Subcutaneous abdominal adipose tissue (tissue), 5 donors: ENCODE measurements around the gene RFTN1.

Experiments used
- H3K27ac ChIP-seq: one replicate; pipeline ENCODE4 v1.7.0; 2013; ENCODE audit warnings: low read depth, mild to moderate bottlenecking, inconsistent platforms, low read length, moderate library complexity
- H3K27me3 ChIP-seq, 5 donors: one replicate each; pipeline ENCODE4 v1.7.0; 2013; ENCODE audit warnings: low read length in 5 of 5, inconsistent platforms in 1 of 5; ENCODE audit not compliant: control insufficient read depth in 5 of 5, insufficient read depth in 4 of 5
- H3K36me3 ChIP-seq, 5 donors: one replicate each; pipeline ENCODE4 v1.7.0; 2013; ENCODE audit warnings: low read length in 5 of 5; ENCODE audit not compliant: control insufficient read depth in 5 of 5, insufficient read depth in 5 of 5
- H3K4me1 ChIP-seq, 5 donors: one replicate each; pipeline ENCODE4 v1.7.0; 2013; ENCODE audit warnings: low read length in 5 of 5, mild to moderate bottlenecking in 3 of 5, moderate library complexity in 1 of 5; ENCODE audit not compliant: control insufficient read depth in 5 of 5, insufficient read depth in 5 of 5
- H3K4me3 ChIP-seq, 5 donors: one replicate each; pipeline ENCODE4 v1.7.0; 2013; ENCODE audit warnings: low read length in 5 of 5, low read depth in 1 of 5
- H3K9ac ChIP-seq, 5 donors: one replicate each; pipeline ENCODE4 v1.7.0; 2013; ENCODE audit warnings: low read length in 5 of 5, mild to moderate bottlenecking in 4 of 5, moderate library complexity in 3 of 5
- H3K9me3 ChIP-seq, 5 donors: one replicate each; pipeline ENCODE4 v1.7.0; 2013; ENCODE audit warnings: low read length in 5 of 5; ENCODE audit not compliant: control insufficient read depth in 5 of 5
- donor health status: healthy.
- donor health status: healthy.
- donor health status: healthy.
- donor health status: healthy.
- donor health status: healthy.

The RFTN1 gene

GRCh38 chr3:16332904-16333426 lies 180.5 kb downstream of the RFTN1 start:
- peaks cover 0 to 13% (median 9%) of the 10 kb centered on the region in 5 donors for H3K9me3 ChIP-seq
- no peak overlapping the region for H3K4me3 ChIP-seq
- peaks cover 0 to 19% (median 16%) of the 10 kb centered on the region in 5 donors for H3K4me1 ChIP-seq
- no peaks in the 10 kb centered on the region for H3K27me3 ChIP-seq
- H3K9ac ChIP-seq: no peak overlapping the region
- peak overlapping the region; percentile 16 for H3K27ac ChIP-seq
- peaks cover 5 to 35% (median 23%) of the 10 kb centered on the region in 5 donors for H3K36me3 ChIP-seq

GRCh38 chr3:16331319-16331883 lies 182.1 kb downstream of the RFTN1 start:
- no peak overlapping the region for H3K9ac ChIP-seq
- H3K36me3 ChIP-seq: peaks cover 5 to 33% (median 20%) of the 10 kb centered on the region in 5 donors
- no peaks in the 10 kb centered on the region for H3K27me3 ChIP-seq
- no peak overlapping the region for H3K27ac ChIP-seq
- H3K4me1 ChIP-seq: peaks cover 0 to 22% (median 21%) of the 10 kb centered on the region in 5 donors
- H3K4me3 ChIP-seq: no peak overlapping the region
- H3K9me3 ChIP-seq: peaks cover 0 to 13% (median 9%) of the 10 kb centered on the region in 5 donors

DNA sequence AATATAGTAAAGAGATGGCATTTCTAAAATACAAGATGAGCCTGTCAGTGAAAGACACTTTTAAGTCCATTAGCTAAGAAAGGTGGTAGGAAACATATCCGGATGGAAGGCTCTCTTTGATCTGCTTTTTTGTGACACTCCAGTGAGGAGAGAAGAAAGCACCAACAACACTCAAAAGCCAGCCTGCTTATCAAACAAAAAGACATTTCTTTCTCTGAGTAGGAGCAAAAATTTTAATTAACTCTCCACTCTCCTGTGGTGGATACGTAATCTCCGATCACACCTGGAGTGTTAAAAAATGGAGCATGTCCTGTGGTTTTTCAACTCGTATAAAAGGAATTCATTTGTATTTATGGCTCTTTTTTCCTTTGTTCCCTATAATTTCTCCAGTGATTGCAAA lies 183.1 kb downstream of the RFTN1 start:
- peaks cover 0 to 27% (median 23%) of the 10 kb centered on the region in 5 donors for H3K4me1 ChIP-seq
- no peak overlapping the region for H3K27ac ChIP-seq
- H3K27me3 ChIP-seq: no peaks in the 10 kb centered on the region
- no peak overlapping the region for H3K9ac ChIP-seq
- H3K4me3 ChIP-seq: no peak overlapping the region
- peaks cover 0 to 13% (median 9%) of the 10 kb centered on the region in 5 donors for H3K9me3 ChIP-seq
- peaks cover 5 to 34% (median 19%) of the 10 kb centered on the region in 5 donors for H3K36me3 ChIP-seq

- Histone ChIP-seq H3K9ac (no peak overlapping the region), H3K4me3 (no peak overlapping the region), H3K9me3 (peaks cover 0 to 10% (median 6%) of the 10 kb centered on the region in 5 donors), H3K27ac (no peak overlapping the region), H3K36me3 (peaks cover 5 to 36% (median 22%) of the 10 kb centered on the region in 5 donors), H3K4me1 (peaks cover 0 to 27% (median 23%) of the 10 kb centered on the region in 5 donors), H3K27me3 (no peaks in the 10 kb centered on the region)
Measured at GRCh38 chr3:16329826-16330129, 183.7 kb downstream of the RFTN1 start.

GRCh38 chr3:16329036-16329825 lies 184.3 kb downstream of the RFTN1 start:
- Histone ChIP-seq H3K9me3 (peaks cover 0 to 8% (median 5%) of the 10 kb centered on the region in 5 donors), H3K27ac (peak overlapping the region; percentile 65), H3K9ac (no peak overlapping the region), H3K27me3 (no peaks in the 10 kb centered on the region), H3K4me1 (peaks cover 0 to 27% (median 21%) of the 10 kb centered on the region in 5 donors), H3K4me3 (no peak overlapping the region), H3K36me3 (peaks cover 8 to 38% (median 20%) of the 10 kb centered on the region in 5 donors)

DNA sequence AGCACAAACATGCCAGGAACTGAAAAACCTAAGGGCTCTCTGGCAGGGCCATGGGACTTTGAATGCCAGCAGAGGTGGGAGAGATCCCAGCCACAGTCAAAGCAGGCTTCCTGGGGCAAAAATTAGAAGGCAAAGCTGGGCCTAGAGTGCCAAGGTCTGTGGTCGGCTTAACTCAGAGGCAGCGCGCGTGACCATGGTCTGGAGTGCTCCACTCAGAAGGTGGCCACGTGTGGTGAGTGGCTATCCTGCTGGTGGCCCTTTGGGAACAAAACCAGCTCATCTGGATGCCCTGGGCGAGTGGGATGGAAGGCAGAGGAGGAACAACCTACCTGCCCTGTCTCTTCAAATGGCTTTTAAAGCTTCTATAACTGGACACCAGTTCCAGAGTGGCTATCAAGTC lies 185.4 kb downstream of the RFTN1 start:
- peaks cover 0 to 8% (median 5%) of the 10 kb centered on the region in 5 donors for H3K9me3 ChIP-seq
- H3K9ac ChIP-seq: no peak overlapping the region
- H3K27me3 ChIP-seq: no peaks in the 10 kb centered on the region
- peak overlapping the region; percentile 65 for H3K27ac ChIP-seq
- no peak overlapping the region for H3K4me3 ChIP-seq
- H3K36me3 ChIP-seq: peaks cover 8 to 47% (median 28%) of the 10 kb centered on the region in 5 donors
- H3K4me1 ChIP-seq: peaks cover 0 to 24% (median 14%) of the 10 kb centered on the region in 5 donors

DNA sequence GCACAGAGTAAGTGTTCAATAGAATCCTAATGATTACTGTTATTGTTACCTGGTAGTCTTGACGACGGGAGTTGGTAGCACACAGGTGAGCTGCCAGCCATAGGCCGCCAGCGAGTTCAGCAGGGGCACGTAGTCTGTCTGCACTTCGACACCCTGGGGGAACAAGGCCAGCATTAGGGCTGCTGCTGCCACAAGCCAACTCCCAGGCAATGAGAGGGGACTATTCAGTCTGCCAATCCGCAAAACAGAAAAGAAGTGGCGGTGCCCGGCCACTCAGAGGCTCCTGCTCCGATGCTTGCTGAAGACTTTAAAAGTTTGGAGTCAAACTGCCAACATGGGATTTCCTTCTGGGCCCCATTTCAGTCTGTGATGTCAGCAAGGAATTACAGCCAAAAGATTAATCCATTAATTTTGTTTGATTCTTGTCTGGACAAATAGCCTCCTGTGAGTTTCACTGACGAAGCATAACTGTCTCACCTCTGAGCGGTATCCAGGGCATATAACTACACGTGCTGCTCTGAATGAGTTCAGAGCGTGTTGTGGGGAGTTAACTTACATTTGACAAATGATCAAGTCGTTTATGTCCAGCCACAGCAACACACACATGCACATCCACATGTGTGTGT lies 186.7 kb downstream of the RFTN1 start:
- peaks cover 8 to 60% (median 41%) of the 10 kb centered on the region in 5 donors for H3K36me3 ChIP-seq
- peak overlapping the region; percentile 65 for H3K27ac ChIP-seq
- H3K27me3 ChIP-seq: no peaks in the 10 kb centered on the region
- peaks cover 0 to 7% (median 5%) of the 10 kb centered on the region in 5 donors for H3K9me3 ChIP-seq
- H3K4me1 ChIP-seq: peaks cover 0 to 19% (median 9%) of the 10 kb centered on the region in 5 donors
- H3K9ac ChIP-seq: no peak overlapping the region
- no peak overlapping the region for H3K4me3 ChIP-seq

- peaks cover 0 to 19% (median 9%) of the 10 kb centered on the region in 5 donors for H3K4me1 ChIP-seq
- H3K9ac ChIP-seq: no peak overlapping the region
- peaks cover 0 to under 1% (median 0%) of the 10 kb centered on the region in 5 donors for H3K9me3 ChIP-seq
- H3K4me3 ChIP-seq: no peak overlapping the region
- H3K27me3 ChIP-seq: no peaks in the 10 kb centered on the region
- H3K27ac ChIP-seq: peak overlapping the region; percentile 65
- peaks cover 8 to 68% (median 51%) of the 10 kb centered on the region in 5 donors for H3K36me3 ChIP-seq
Measured at GRCh38 chr3:16325850-16326249, 187.6 kb downstream of the RFTN1 start.

DNA sequence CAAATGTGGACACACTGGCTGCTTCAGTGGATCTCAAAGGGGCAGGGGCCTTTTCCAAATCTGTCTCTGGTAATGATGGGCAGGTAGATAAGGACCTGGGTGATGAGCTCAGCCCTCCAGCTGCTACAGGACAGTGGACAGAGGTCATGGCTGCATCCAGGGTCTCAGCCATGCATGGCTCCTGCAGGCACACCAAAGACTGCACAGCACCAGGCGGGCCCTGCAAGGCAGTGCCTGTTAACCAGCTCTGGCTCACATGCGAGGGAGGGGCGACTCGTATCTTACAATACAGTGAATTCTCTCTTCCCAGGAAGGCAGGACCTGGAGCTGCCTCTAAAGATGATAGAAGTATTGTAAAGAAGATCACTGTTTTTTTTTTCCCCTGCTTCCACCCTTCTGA lies 189.8 kb downstream of the RFTN1 start:
- H3K9ac ChIP-seq: no peak overlapping the region
- H3K27ac ChIP-seq: no peak overlapping the region
- no peak overlapping the region for H3K4me3 ChIP-seq
- peaks cover 8 to 75% (median 63%) of the 10 kb centered on the region in 5 donors for H3K36me3 ChIP-seq
- no peaks in the 10 kb centered on the region for H3K27me3 ChIP-seq
- H3K9me3 ChIP-seq: no peaks in the 10 kb centered on the region
- H3K4me1 ChIP-seq: peaks cover 0 to 18% (median 11%) of the 10 kb centered on the region in 5 donors
